Body of pancreas (tissue), 4 donors: Measurements from ENCODE around the gene CLDN3. TPM values are rescaled to one million over a fixed set of nuclear protein-coding genes. Genes with fewer than 3 reads are reported as not detected.

Experiments used
- ATAC-seq: fragments of 150-250 bp; one replicate; pipeline ENCODE4 v1.9.1; 2016
- DNase-seq, 4 donors: peaks; one replicate each; pipeline ENCODE4 v3.0.0-alpha.2; 2019
- H3K27ac ChIP-seq, 4 donors: fragments of 200-600 bp; sonication (generic); 1 replicate in 3 of 4; 2 replicates in 1 of 4; pipeline versions ENCODE4 v1.5.1 to v1.6.1; 2016 to 2019; ENCODE audit warnings: mild to moderate bottlenecking in 1 of 4, mixed read lengths in 1 of 4, moderate library complexity in 1 of 4
- H3K27me3 ChIP-seq, 2 donors: fragments of 200-600 bp; sonication (generic); one replicate each; pipeline ENCODE4 v1.6.0; 2016; ENCODE audit warnings: mild to moderate bottlenecking in 1 of 2
- H3K36me3 ChIP-seq, 2 donors: fragments of 200-600 bp; sonication (generic); replicated peaks in 1 of 2; 2 replicates each; pipeline ENCODE4 v1.5.1; 2016; ENCODE audit warnings: low read depth in 2 of 2; ENCODE audit not compliant: insufficient read depth in 1 of 2
- H3K4me1 ChIP-seq: fragments of 200-600 bp; sonication (generic); one replicate; pipeline ENCODE4 v1.6.0; 2016
- H3K4me3 ChIP-seq, 2 donors: fragments of 200-600 bp; sonication (generic); 1 replicate in 1 of 2; 2 replicates in 1 of 2; pipeline ENCODE4 v1.5.1; 2016 to 2019
- H3K9me3 ChIP-seq, 3 donors: fragments of 200-600 bp; sonication (generic); 1 replicate in 2 of 3; 2 replicates in 1 of 3; pipeline ENCODE4 v1.5.1; 2016
- CTCF ChIP-seq, 7 experiments: fragments of 450-650 bp in 4 of 7; fragments of 200-600 bp in 3 of 7; sonication (generic) in 3 of 7; IDR thresholded peaks; one replicate each; pipeline ENCODE4 v1.5.1; 2016 to 2019; ENCODE audit warnings: antibody characterized with exemption in 7 of 7
- POLR2A ChIP-seq, 3 donors: fragments of 450-650 bp; IDR thresholded peaks; one replicate each; pipeline ENCODE4 v1.6.1; 2016; ENCODE audit warnings: antibody characterized with exemption in 3 of 3, mild to moderate bottlenecking in 2 of 3
- WGBS, 2 donors: methylation state at CpG; one replicate each; pipeline ENCODE4 v1.1.5; 2017; 5-methylcytosine and 5-hydroxymethylcytosine counted together
- intact Hi-C: fragments of 100-400 bp; cut with DNase I; formaldehyde crosslinking; loops from one replicate; pipeline ENCODE4 v1.15.1; 2023
- total RNA-seq, 2 donors: library from RNA; depleted of rRNA; stranded (reverse); fragments of >200 nt; gene quantifications; one replicate each; pipeline ENCODE4 v1.1.0, GENCODE V29; 2016

CLDN3 gene
- 100 to 1,000 TPM in 1 of 2 donors, 10 to 100 TPM in 1; 94.2 to 150 TPM for total RNA-seq

GRCh38 chr7:73770002-73770859 is at the start of gene CLDN3:
Gene CLDN3 (minus strand): TSS chr7:73770270. CDS start chr7:73770049, 221 bp downstream.
- Histone ChIP-seq H3K27ac (peak within 1 kb of the TSS; percentile 83 to 97 (median 92)), H3K4me1 (peaks cover 33% of the 10 kb centered on the region), H3K27me3 (no peaks in the 10 kb centered on the region), H3K36me3 (no peaks in the 10 kb centered on the region), H3K4me3 (peak within 1 kb of the TSS; percentile 13 to 58), H3K9me3 (no peaks in the 10 kb centered on the region)
- peak; percentile 93 for ATAC-seq
- TF ChIP-seq POLR2A (IDR thresholded peaks at IDR 0.05) (peak; percentile 95 to 98 (median 96)), CTCF (IDR thresholded peaks at IDR 0.05) (peak in 1 of 7 experiments; percentile 2)
- intact Hi-C loops, result no loop called here
- 0 to 1% methylated on average over 4 to 80 of the region's 82 CpGs for WGBS, 2 donors
- peak; percentile 95 to 99 (median 98) for DNase-seq

GRCh38 chr7:73817121-73817520 is 47.1 kb upstream of the CLDN3 start:
- intact Hi-C loops, result no loop called here
- TF ChIP-seq CTCF (IDR thresholded peaks at IDR 0.05), result no peak
- TF ChIP-seq POLR2A (IDR thresholded peaks at IDR 0.05), result no peak
- DNase-seq, result no peak
- ATAC-seq, result no peak
- Histone ChIP-seq H3K4me1 (no peaks in the 10 kb centered on the region), H3K27me3 (no peaks in the 10 kb centered on the region), H3K4me3 (no peak overlapping the region), H3K36me3 (no peaks in the 10 kb centered on the region), H3K9me3 (no peaks in the 10 kb centered on the region), H3K27ac (no peak overlapping the region)
- WGBS, 2 donors, result 95 to 97% methylated on average over 6 of the region's 6 CpGs

- TF ChIP-seq POLR2A (IDR thresholded peaks at IDR 0.05), result no peak
- no peak for TF ChIP-seq CTCF (IDR thresholded peaks at IDR 0.05)
- Histone ChIP-seq H3K9me3 (no peaks in the 10 kb centered on the region), H3K4me1 (peaks cover 11% of the 10 kb centered on the region), H3K27me3 (no peaks in the 10 kb centered on the region), H3K27ac (no peak overlapping the region), H3K4me3 (no peak overlapping the region), H3K36me3 (no peaks in the 10 kb centered on the region)
- intact Hi-C loops, result no loop called here
- ATAC-seq, result no peak
- peak in 1 of 4 donors; percentile 3 for DNase-seq
- 85 to 88% methylated on average over 8 of the region's 8 CpGs for WGBS, 2 donors
Observed at GRCh38 chr7:73815436-73815835, 45.4 kb upstream of the CLDN3 start.

- intact Hi-C loops, result no loop called here
- WGBS, 2 donors, result 94 to 95% methylated on average over 3 of the region's 3 CpGs
Observed at GRCh38 chr7:73812996-73813395, 42.9 kb upstream of the CLDN3 start.

More at GRCh38 chr7:73812996-73813395, 42.9 kb upstream of the CLDN3 start:
- Histone ChIP-seq H3K27ac (no peak overlapping the region), H3K36me3 (no peaks in the 10 kb centered on the region), H3K9me3 (no peaks in the 10 kb centered on the region), H3K4me1 (peaks cover 11% of the 10 kb centered on the region), H3K27me3 (no peaks in the 10 kb centered on the region), H3K4me3 (no peak overlapping the region)
- DNase-seq (no peak), ATAC-seq (no peak)
- no peak for TF ChIP-seq POLR2A (IDR thresholded peaks at IDR 0.05)
- TF ChIP-seq CTCF (IDR thresholded peaks at IDR 0.05), result no peak
